Peyer's patch (tissue), 4 donors: ENCODE data around the gene RIPPLY3.

Source experiments
- POLR2A ChIP-seq, 2 donors: fragments of 450-650 bp; IDR thresholded peaks; one replicate each; pipeline ENCODE4 v1.5.1; 2017; ENCODE audit warnings: antibody characterized with exemption in 2 of 2, mild to moderate bottlenecking in 2 of 2, moderate library complexity in 2 of 2
- TF ChIP-seq, protein P1 (sequence below), 6 experiments: fragments of 450-650 bp in 4 of 6; fragments of 200-600 bp in 2 of 6; sonication (generic) in 1 of 6; IDR thresholded peaks; one replicate each; pipeline ENCODE4 v1.5.1; 2017 to 2019; ENCODE audit warnings: antibody characterized with exemption in 6 of 6, mild to moderate bottlenecking in 3 of 6, moderate library complexity in 1 of 6

- TF ChIP-seq, protein P1, sequence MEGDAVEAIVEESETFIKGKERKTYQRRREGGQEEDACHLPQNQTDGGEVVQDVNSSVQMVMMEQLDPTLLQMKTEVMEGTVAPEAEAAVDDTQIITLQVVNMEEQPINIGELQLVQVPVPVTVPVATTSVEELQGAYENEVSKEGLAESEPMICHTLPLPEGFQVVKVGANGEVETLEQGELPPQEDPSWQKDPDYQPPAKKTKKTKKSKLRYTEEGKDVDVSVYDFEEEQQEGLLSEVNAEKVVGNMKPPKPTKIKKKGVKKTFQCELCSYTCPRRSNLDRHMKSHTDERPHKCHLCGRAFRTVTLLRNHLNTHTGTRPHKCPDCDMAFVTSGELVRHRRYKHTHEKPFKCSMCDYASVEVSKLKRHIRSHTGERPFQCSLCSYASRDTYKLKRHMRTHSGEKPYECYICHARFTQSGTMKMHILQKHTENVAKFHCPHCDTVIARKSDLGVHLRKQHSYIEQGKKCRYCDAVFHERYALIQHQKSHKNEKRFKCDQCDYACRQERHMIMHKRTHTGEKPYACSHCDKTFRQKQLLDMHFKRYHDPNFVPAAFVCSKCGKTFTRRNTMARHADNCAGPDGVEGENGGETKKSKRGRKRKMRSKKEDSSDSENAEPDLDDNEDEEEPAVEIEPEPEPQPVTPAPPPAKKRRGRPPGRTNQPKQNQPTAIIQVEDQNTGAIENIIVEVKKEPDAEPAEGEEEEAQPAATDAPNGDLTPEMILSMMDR (IDR thresholded peaks at IDR 0.05): no peak
- no peak for TF ChIP-seq POLR2A (IDR thresholded peaks at IDR 0.05)
Observed at GRCh38 chr21:37040212-37040611, 33.7 kb downstream of the RIPPLY3 start.
